ENCODE data around the gene ITPRIPL1. TPM values are rescaled to one million over a fixed set of nuclear protein-coding genes. Genes with fewer than 3 reads are reported as not detected.

ITPRIPL1 gene
- total and polyA plus RNA-seq, 2 experiments from 2014 or later, result 1.3 TPM

DNA sequence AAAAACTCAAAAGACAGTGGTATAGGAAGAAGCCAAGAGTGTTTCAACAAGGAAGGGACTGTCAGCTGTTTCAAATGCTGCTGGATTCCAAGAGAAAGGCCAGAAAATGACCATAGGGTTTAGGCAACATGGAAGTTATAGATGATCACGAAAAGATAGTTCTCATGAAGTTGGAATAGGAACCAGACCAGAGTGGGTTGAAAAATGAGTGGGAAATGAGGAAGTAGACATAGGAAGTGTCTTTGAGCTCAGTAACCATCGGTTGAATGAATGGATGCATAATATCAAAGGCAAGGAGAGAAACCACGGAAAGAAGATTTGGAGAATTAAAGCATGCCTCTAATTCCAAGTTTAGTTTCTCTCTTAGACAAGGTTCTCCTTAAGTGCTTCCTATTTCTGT is 11.8 kb downstream of the ITPRIPL1 start:
- Histone ChIP-seq H3K27me3 (no peaks in the 10 kb centered on the region), H3K4me1 (ENCODE audit: low read depth) (peaks cover 4% of the 10 kb centered on the region), H3K36me3 (no peaks in the 10 kb centered on the region), H3K9me3 (ENCODE audit: low read depth) (no peaks in the 10 kb centered on the region), H3K4me3 (no peak overlapping the region), H3K27ac (no peak overlapping the region)
- DNase-seq (ENCODE audit: low read depth in 1 of 2, low spot score in 1 of 2), result no peak
- no peak for TF ChIP-seq CTCF (IDR thresholded peaks at IDR 0.05; ENCODE audit: low read depth, low read length)

GRCh38 chr2:96340493-96341414 is 15.6 kb downstream of the ITPRIPL1 start:
- Histone ChIP-seq H3K27ac (no peak overlapping the region), H3K9me3 (ENCODE audit: low read depth) (no peaks in the 10 kb centered on the region), H3K36me3 (no peaks in the 10 kb centered on the region), H3K4me3 (no peak overlapping the region), H3K27me3 (no peaks in the 10 kb centered on the region), H3K4me1 (ENCODE audit: low read depth) (peaks cover 4% of the 10 kb centered on the region)
- no peak for DNase-seq (ENCODE audit: low read depth in 1 of 2, low spot score in 1 of 2)
- no peak for TF ChIP-seq CTCF (IDR thresholded peaks at IDR 0.05; ENCODE audit: low read depth, low read length)

DNA sequence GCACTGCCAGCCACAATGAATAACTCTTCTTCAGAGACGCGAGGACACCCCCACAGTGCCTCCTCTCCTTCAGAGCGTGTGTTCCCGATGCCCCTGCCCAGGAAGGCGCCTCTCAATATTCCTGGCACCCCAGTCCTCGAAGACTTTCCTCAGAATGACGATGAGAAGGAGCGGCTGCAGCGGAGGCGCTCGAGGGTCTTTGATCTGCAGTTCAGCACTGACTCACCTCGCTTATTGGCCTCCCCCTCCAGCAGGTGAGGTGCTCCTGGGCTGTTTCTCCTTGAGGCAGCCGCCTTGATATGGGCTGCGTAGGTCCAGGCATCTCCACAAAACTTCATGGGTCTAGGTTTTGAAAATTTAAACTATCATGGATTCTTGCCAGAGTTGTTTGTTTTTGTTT is 16.5 kb downstream of the ITPRIPL1 start:
- H3K9me3 ChIP-seq (ENCODE audit: low read depth), result no peaks in the 10 kb centered on the region
- TF ChIP-seq CTCF (IDR thresholded peaks at IDR 0.05; ENCODE audit: low read depth, low read length), result no peak
- H3K27me3 ChIP-seq, result no peaks in the 10 kb centered on the region
- H3K36me3 ChIP-seq, result no peaks in the 10 kb centered on the region
- no peaks in the 10 kb centered on the region for H3K4me1 ChIP-seq (ENCODE audit: low read depth)
- DNase-seq (ENCODE audit: low read depth in 1 of 2, low spot score in 1 of 2), result no peak
- no peak overlapping the region for H3K4me3 ChIP-seq
- no peak overlapping the region for H3K27ac ChIP-seq

DNA sequence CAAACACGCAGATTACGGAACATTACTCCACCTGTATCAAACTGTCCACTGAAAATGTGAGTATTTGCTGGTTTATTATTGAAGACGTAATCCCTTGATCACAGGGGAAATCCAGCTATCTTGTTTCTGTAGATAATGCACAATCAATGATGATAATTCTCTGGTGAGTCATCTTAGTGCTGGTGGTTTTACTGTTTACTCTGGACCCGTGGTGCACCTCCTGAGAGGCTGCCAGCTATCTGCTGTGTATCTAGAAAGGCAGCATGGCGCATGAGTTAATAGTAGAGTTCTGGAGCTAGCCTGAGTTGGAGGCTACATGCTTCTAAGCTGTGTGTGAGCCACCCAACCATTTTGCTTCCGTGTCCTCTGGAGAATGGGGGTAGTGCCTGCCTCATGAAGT is 17.0 kb downstream of the ITPRIPL1 start:
- no peak overlapping the region for H3K27ac ChIP-seq
- H3K9me3 ChIP-seq (ENCODE audit: low read depth), result no peaks in the 10 kb centered on the region
- H3K36me3 ChIP-seq, result no peaks in the 10 kb centered on the region
- H3K4me1 ChIP-seq (ENCODE audit: low read depth), result no peaks in the 10 kb centered on the region
- no peaks in the 10 kb centered on the region for H3K27me3 ChIP-seq
- peak in 1 of 2 donors; percentile 54 for DNase-seq (ENCODE audit: low read depth in 1 of 2, low spot score in 1 of 2)
- no peak overlapping the region for H3K4me3 ChIP-seq
- TF ChIP-seq CTCF (IDR thresholded peaks at IDR 0.05; ENCODE audit: low read depth, low read length), result no peak

- DNase-seq (ENCODE audit: low read depth in 1 of 2, low spot score in 1 of 2), result peak in 1 of 2 donors; percentile 18
- no peaks in the 10 kb centered on the region for H3K9me3 ChIP-seq (ENCODE audit: low read depth)
- no peak overlapping the region for H3K27ac ChIP-seq
- H3K4me1 ChIP-seq (ENCODE audit: low read depth), result no peaks in the 10 kb centered on the region
- no peaks in the 10 kb centered on the region for H3K27me3 ChIP-seq
- no peak overlapping the region for H3K4me3 ChIP-seq
- H3K36me3 ChIP-seq, result no peaks in the 10 kb centered on the region
- no peak for TF ChIP-seq CTCF (IDR thresholded peaks at IDR 0.05; ENCODE audit: low read depth, low read length)
These were observed 18.9 kb downstream of the ITPRIPL1 start for GRCh38 chr2:96344011-96344410.
